SU-DHL-6 (cell line): Measurements from ENCODE around the gene MICOS13.

Experiments
- EZH2phosphoT487 ChIP-seq: fragments of 200-600 bp; sonication (generic), shearing (Covaris generic); conservative IDR thresholded peaks from 2 replicates; pipeline ENCODE4 v1.6.1; 2018; ENCODE audit warnings: mild to moderate bottlenecking, antibody characterized with exemption, low read length, moderate library complexity, mixed read lengths
- TF ChIP-seq, protein P1 (sequence below): fragments of 200-600 bp; sonication (generic); IDR thresholded peaks from one replicate; pipeline ENCODE4 v1.5.1; 2017; ENCODE audit warnings: antibody characterized with exemption, mild to moderate bottlenecking, low read length, moderate library complexity; ENCODE audit not compliant: insufficient read depth, poor library complexity, severe bottlenecking

DNA sequence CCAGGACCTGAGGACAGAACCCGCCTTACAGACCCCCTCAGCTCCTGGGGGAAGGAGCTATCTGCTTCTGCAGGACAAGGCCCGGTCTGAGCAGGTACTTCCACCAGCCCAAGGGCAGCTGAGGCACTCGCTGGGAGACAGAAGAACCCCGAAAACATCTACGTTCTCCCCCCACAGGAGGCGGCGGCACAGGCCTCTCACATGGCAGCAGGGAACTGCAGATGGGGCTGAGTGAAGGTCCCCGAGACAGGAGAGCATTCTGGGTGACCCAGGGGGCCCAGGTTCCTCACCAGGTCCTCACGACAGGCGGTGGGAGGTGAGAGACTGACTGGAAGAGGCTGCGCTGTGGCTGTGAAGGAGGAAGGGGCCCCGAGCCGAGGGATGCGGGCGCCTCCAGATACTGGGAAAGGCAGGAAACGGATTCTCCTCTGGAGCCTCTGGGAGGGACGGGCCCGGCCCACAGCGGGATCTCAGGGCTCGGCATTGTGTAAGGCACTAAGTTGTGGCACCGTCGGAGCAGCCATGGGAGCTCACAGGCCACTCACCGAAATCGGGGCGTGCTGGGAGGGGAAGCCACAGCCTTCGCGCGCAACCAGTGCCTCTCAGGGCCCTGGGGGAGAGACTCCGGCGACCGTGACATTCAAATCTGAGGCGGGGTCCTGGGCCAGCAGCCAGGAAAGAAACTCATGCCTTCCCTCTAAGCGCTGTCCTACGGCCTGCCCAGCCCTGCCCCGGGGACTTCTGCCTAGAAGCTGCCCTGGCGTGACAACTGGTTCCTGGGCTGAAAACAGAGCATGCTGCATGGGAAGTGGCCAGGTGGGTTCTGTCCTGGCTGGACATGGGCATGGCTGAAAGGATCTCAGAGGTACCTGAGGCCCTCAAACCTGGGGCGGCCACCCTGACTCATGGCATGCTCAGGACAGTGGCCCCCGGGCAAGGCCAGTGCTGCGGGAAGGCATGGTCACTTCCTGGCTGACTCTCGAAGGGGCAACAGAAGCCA is 23.8 kb upstream of the MICOS13 start:
- TF ChIP-seq, protein P1, sequence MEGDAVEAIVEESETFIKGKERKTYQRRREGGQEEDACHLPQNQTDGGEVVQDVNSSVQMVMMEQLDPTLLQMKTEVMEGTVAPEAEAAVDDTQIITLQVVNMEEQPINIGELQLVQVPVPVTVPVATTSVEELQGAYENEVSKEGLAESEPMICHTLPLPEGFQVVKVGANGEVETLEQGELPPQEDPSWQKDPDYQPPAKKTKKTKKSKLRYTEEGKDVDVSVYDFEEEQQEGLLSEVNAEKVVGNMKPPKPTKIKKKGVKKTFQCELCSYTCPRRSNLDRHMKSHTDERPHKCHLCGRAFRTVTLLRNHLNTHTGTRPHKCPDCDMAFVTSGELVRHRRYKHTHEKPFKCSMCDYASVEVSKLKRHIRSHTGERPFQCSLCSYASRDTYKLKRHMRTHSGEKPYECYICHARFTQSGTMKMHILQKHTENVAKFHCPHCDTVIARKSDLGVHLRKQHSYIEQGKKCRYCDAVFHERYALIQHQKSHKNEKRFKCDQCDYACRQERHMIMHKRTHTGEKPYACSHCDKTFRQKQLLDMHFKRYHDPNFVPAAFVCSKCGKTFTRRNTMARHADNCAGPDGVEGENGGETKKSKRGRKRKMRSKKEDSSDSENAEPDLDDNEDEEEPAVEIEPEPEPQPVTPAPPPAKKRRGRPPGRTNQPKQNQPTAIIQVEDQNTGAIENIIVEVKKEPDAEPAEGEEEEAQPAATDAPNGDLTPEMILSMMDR = no peak
- no peak for TF ChIP-seq EZH2phosphoT487
